MM.1S (cell line): ENCODE measurements around the gene GRM5.

ENCODE experiments used
- DNase-seq: peaks from one replicate; pipeline ENCODE4 v3.0.0-alpha.2; 2015
- H2AFZ ChIP-seq: fragments of 300-600 bp; sonication (generic); 2 replicates; pipeline ENCODE4 v1.6.0; 2016; ENCODE audit warnings: antibody characterized with exemption, low read length
- H3F3A ChIP-seq: fragments of 300-600 bp; sonication (generic); 2 replicates; pipeline ENCODE4 v1.6.1; 2016; ENCODE audit warnings: mild to moderate bottlenecking, antibody characterized with exemption, low read length, moderate library complexity, mixed read lengths; ENCODE audit not compliant: insufficient read depth
- H3K27ac ChIP-seq: fragments of 300-600 bp; sonication (generic); 2 replicates; pipeline ENCODE4 v1.5.1; 2016; ENCODE audit warnings: mild to moderate bottlenecking, low read length
- H3K27me3 ChIP-seq: fragments of 300-600 bp; sonication (generic); replicated peaks from 2 replicates; pipeline ENCODE4 v1.6.0; 2016; ENCODE audit warnings: low read length; ENCODE audit not compliant: insufficient read depth
- H3K36me3 ChIP-seq: fragments of 300-600 bp; sonication (generic); replicated peaks from 2 replicates; pipeline ENCODE4 v1.6.1; 2016; ENCODE audit warnings: mild to moderate bottlenecking, low read length, mixed read lengths; ENCODE audit not compliant: insufficient read depth
- H3K4me1 ChIP-seq: fragments of 300-600 bp; sonication (generic); 2 replicates; pipeline ENCODE4 v1.6.1; 2016; ENCODE audit warnings: low read length, mixed read lengths
- H3K4me2 ChIP-seq: fragments of 300-600 bp; sonication (generic); 2 replicates; pipeline ENCODE4 v1.6.0; 2016; ENCODE audit warnings: low read depth, low read length
- H3K4me3 ChIP-seq: fragments of 300-600 bp; sonication (generic); 2 replicates; pipeline ENCODE4 v1.5.1; 2016; ENCODE audit warnings: low read length, mixed read lengths
- H3K79me2 ChIP-seq: fragments of 300-600 bp; sonication (generic); 2 replicates; pipeline ENCODE4 v1.6.1; 2016; ENCODE audit warnings: mixed run types, low read length, mixed read lengths
- H3K9ac ChIP-seq: fragments of 300-600 bp; sonication (generic); 2 replicates; pipeline ENCODE4 v1.6.1; 2016; ENCODE audit warnings: low read length, mixed read lengths
- H3K9me2 ChIP-seq: fragments of 300-600 bp; sonication (generic); replicated peaks from 2 replicates; pipeline ENCODE4 v1.6.1; 2016; ENCODE audit warnings: mild to moderate bottlenecking, low read length, mixed read lengths; ENCODE audit not compliant: insufficient read depth
- H3K9me3 ChIP-seq: fragments of 300-600 bp; sonication (generic); replicated peaks from 2 replicates; pipeline ENCODE4 v1.6.1; 2016; ENCODE audit warnings: mild to moderate bottlenecking, low read length, mixed read lengths; ENCODE audit not compliant: insufficient read depth
- H4K20me1 ChIP-seq: fragments of 300-600 bp; sonication (generic); 2 replicates; pipeline ENCODE4 v1.6.1; 2016; ENCODE audit warnings: mild to moderate bottlenecking, low read length, moderate library complexity, mixed read lengths; ENCODE audit not compliant: insufficient read depth
- CTCF ChIP-seq: fragments of 300-600 bp; sonication (generic); IDR thresholded peaks from 2 replicates; pipeline ENCODE4 v1.5.1; 2016; ENCODE audit warnings: antibody characterized with exemption, low read length, mixed read lengths
- EZH2 ChIP-seq: fragments of 300-600 bp; sonication (generic); optimal IDR thresholded peaks from 2 replicates; pipeline ENCODE3; 2017; ENCODE audit warnings: low read depth, mild to moderate bottlenecking, antibody characterized with exemption, low read length, mixed read lengths
- EZH2phosphoT487 ChIP-seq: fragments of 300-600 bp; sonication (generic); IDR thresholded peaks from 2 replicates; pipeline ENCODE4 v1.6.1; 2018; ENCODE audit warnings: antibody characterized with exemption, low read length

The GRM5 gene

GRCh38 chr11:88807349-88807748 lies 258.4 kb downstream of the GRM5 start:
- no peaks in the 10 kb centered on the region for H3K79me2 ChIP-seq
- no peak overlapping the region for H3K4me3 ChIP-seq
- no peak overlapping the region for H3K9ac ChIP-seq
- no peak for TF ChIP-seq EZH2
- TF ChIP-seq CTCF = no peak
- no peak for TF ChIP-seq EZH2phosphoT487
- H4K20me1 ChIP-seq = no peaks in the 10 kb centered on the region
- H2AFZ ChIP-seq = no peak overlapping the region
- no peaks in the 10 kb centered on the region for H3K4me1 ChIP-seq
- H3K4me2 ChIP-seq = no peak overlapping the region
- H3K27ac ChIP-seq = no peak overlapping the region
- DNase-seq = no peak
- no peaks in the 10 kb centered on the region for H3K27me3 ChIP-seq
- no peaks in the 10 kb centered on the region for H3F3A ChIP-seq
- no peaks in the 10 kb centered on the region for H3K9me2 ChIP-seq
- H3K9me3 ChIP-seq = no peaks in the 10 kb centered on the region
- no peaks in the 10 kb centered on the region for H3K36me3 ChIP-seq

DNA sequence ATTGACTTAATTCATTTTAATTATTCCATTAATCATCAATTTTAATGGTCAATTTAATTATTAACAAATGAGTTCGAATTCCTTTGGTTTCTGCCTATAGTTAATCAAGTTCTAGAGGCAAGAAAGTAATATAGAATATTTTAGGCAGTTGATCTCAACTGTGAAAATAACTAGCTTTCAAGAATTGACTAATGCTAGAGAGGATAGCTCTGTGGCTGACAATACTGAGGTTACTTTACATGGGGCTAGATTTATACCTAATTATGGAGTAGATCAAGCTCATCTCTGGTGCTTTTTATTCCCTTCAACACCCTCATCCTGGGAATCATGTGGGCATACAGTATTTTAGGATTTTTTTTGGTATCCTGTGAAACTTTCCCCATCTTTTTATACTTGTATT lies 259.4 kb downstream of the GRM5 start:
- H4K20me1 ChIP-seq = no peaks in the 10 kb centered on the region
- no peaks in the 10 kb centered on the region for H3F3A ChIP-seq
- no peak overlapping the region for H3K27ac ChIP-seq
- no peak overlapping the region for H3K9ac ChIP-seq
- no peak overlapping the region for H3K4me3 ChIP-seq
- H3K36me3 ChIP-seq = no peaks in the 10 kb centered on the region
- no peaks in the 10 kb centered on the region for H3K9me3 ChIP-seq
- no peaks in the 10 kb centered on the region for H3K4me1 ChIP-seq
- H3K9me2 ChIP-seq = no peaks in the 10 kb centered on the region
- H2AFZ ChIP-seq = no peak overlapping the region
- H3K4me2 ChIP-seq = no peak overlapping the region
- no peaks in the 10 kb centered on the region for H3K27me3 ChIP-seq
- no peak for DNase-seq
- H3K79me2 ChIP-seq = no peaks in the 10 kb centered on the region
- no peak for TF ChIP-seq CTCF
- TF ChIP-seq EZH2phosphoT487 = no peak

DNA sequence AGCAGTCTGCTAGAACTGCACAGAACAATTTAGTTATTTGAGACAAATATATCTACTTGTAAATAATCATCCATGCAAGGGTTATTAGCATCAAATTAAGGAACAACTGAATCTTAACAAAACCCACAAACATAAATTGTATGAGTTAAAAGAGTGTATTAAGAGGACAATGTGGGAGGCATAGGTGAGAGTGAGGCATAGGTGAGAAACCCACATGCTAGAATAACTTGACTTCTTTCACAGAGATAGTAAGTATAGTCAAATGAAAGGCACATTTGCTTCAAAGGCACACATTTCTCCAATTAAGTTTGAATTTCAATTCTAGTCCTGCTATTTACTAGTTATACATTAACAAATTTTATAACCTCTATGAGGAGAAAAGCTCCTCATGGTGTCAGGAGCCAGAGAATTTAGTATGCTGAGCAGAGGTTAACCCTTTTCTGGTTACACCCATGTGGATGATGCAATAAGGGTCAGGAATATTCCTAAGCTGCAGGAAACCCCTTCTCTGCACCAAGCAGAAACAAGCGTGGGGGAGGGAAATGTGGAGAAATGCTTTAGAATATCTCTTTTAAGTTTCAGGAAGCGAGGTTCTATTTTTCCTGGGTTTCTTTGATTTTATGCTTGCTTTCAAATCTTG lies 264.2 kb downstream of the GRM5 start:
- Histone ChIP-seq H3K9ac (no peak overlapping the region), H3K4me2 (no peak overlapping the region), H4K20me1 (no peaks in the 10 kb centered on the region), H3K4me1 (no peaks in the 10 kb centered on the region), H3K27ac (no peak overlapping the region), H2AFZ (no peak overlapping the region), H3K79me2 (no peaks in the 10 kb centered on the region), H3K4me3 (no peak overlapping the region), H3K27me3 (no peaks in the 10 kb centered on the region), H3K36me3 (no peaks in the 10 kb centered on the region), H3K9me3 (no peaks in the 10 kb centered on the region), H3K9me2 (no peaks in the 10 kb centered on the region), H3F3A (no peaks in the 10 kb centered on the region)
- no peak for DNase-seq
- no peak for TF ChIP-seq CTCF
- TF ChIP-seq EZH2 = no peak
- TF ChIP-seq EZH2phosphoT487 = no peak
